Naive thymus-derived CD4-positive, alpha-beta T cell (primary cell): ENCODE measurements around the gene DMD. TPM values are rescaled to one million over a fixed set of nuclear protein-coding genes. Genes with fewer than 3 reads are reported as not detected.

Experiments used
- ATAC-seq: fragments of 150-1000 bp; cut with Tn5 transposase; 2 replicates; pipeline ENCODE4 v1.10.0; 2021; ENCODE audit warnings: mild to moderate bottlenecking, moderate library complexity
- CTCF ChIA-PET: fragments of 350-600 bp; sonication (Branson Sonifier 250); formaldehyde crosslinking; loops from one replicate; lab custom pipeline; 2021; ENCODE audit warnings: antibody characterized with exemption; lab: Charles Lee
- POLR2A ChIA-PET: fragments of 350-600 bp; sonication (Branson Sonifier 250); formaldehyde crosslinking; loops from one replicate; lab custom pipeline; 2021; ENCODE audit warnings: antibody characterized with exemption, inconsistent platforms; lab: Charles Lee
- DNase-seq, 9 donors: peaks; one replicate each; pipeline versions ENCODE4 v3.0.0 to v3.0.0-alpha.2; 2020 to 2022; ENCODE audit warnings: mixed read lengths in 1 of 9
- H3K27ac ChIP-seq: one replicate; pipeline ENCODE4 v1.7.0; 2013; ENCODE audit warnings: mild to moderate bottlenecking, low read depth, low read length, moderate library complexity
- H3K27me3 ChIP-seq, 2 donors: one replicate each; pipeline ENCODE4 v1.7.0; 2013; ENCODE audit warnings: low read length in 2 of 2, mild to moderate bottlenecking in 2 of 2, moderate library complexity in 2 of 2; ENCODE audit not compliant: control insufficient read depth in 2 of 2, insufficient read depth in 2 of 2
- H3K36me3 ChIP-seq, 3 experiments: 1 replicate in 2 of 3; 2 replicates in 1 of 3; pipeline ENCODE4 v1.7.0; 2013; ENCODE audit warnings: low read length in 3 of 3, mild to moderate bottlenecking in 3 of 3, moderate library complexity in 1 of 3; ENCODE audit not compliant: insufficient read depth in 3 of 3, control insufficient read depth in 2 of 3
- H3K4me1 ChIP-seq, 2 donors: one replicate each; pipeline ENCODE4 v1.7.0; 2013; ENCODE audit warnings: low read length in 2 of 2, mild to moderate bottlenecking in 2 of 2, moderate library complexity in 1 of 2; ENCODE audit not compliant: control insufficient read depth in 2 of 2, insufficient read depth in 2 of 2
- H3K4me3 ChIP-seq: 2 replicates; pipeline ENCODE4 v1.7.0; 2013; ENCODE audit warnings: mild to moderate bottlenecking, low read length
- H3K9me3 ChIP-seq, 3 experiments: 1 replicate in 2 of 3; 2 replicates in 1 of 3; pipeline ENCODE4 v1.7.0; 2013; ENCODE audit warnings: low read length in 3 of 3; ENCODE audit not compliant: control insufficient read depth in 2 of 3
- H3K27ac Mint-ChIP-seq, 9 donors: one replicate each; pipeline ENCODE4 v1.8.0; 2020 to 2022; ENCODE audit warnings: mixed read lengths in 9 of 9, mild to moderate bottlenecking in 8 of 9, moderate library complexity in 5 of 9, inconsistent platforms in 2 of 9
- H3K27me3 Mint-ChIP-seq, 5 donors: one replicate each; pipeline ENCODE4 v1.8.0; 2021 to 2022; ENCODE audit warnings: mixed read lengths in 5 of 5, mild to moderate bottlenecking in 1 of 5
- H3K36me3 Mint-ChIP-seq, 5 donors: one replicate each; pipeline ENCODE4 v1.8.0; 2020 to 2022; ENCODE audit warnings: mixed read lengths in 5 of 5, mild to moderate bottlenecking in 3 of 5, inconsistent platforms in 1 of 5
- H3K4me1 Mint-ChIP-seq, 7 donors: one replicate each; pipeline ENCODE4 v1.8.0; 2020 to 2022; ENCODE audit warnings: mixed read lengths in 7 of 7, mild to moderate bottlenecking in 3 of 7, inconsistent platforms in 1 of 7
- H3K4me3 Mint-ChIP-seq, 10 donors: one replicate each; pipeline ENCODE4 v1.8.0; 2020 to 2022; ENCODE audit warnings: mild to moderate bottlenecking in 10 of 10, mixed read lengths in 10 of 10, moderate library complexity in 6 of 10, inconsistent platforms in 2 of 10
- H3K9me3 Mint-ChIP-seq, 11 donors: one replicate each; pipeline ENCODE4 v1.8.0; 2020 to 2022; ENCODE audit warnings: mixed read lengths in 11 of 11, mild to moderate bottlenecking in 4 of 11, inconsistent platforms in 1 of 11, moderate library complexity in 1 of 11
- intact Hi-C, 2 donors: fragments of 100-400 bp; cut with micrococcal nuclease; formaldehyde crosslinking; loops; one replicate each; pipeline ENCODE4 v1.15.1; 2023
- polyA plus RNA-seq, 2 donors: library from polyadenylated mRNA; unstranded; fragments of 300-500 nt; fragmentation: Illumina TruSeq; gene quantifications; one replicate each; pipeline ENCODE4 v1.2.3, GENCODE V29; 2021
- total RNA-seq, 6 experiments: library from RNA in 5 of 6; stranded (reverse) in 5 of 6; gene quantifications; 1 replicate in 5 of 6; 2 replicates in 1 of 6; pipeline ENCODE4 v1.2.3 and lab custom pipeline; 2021 to 2026

Gene DMD
- total and polyA plus RNA-seq, 7 experiments from 2014 or later, result 0.02 to 4.9 (median 0.28) TPM; not detected in 3

DNA sequence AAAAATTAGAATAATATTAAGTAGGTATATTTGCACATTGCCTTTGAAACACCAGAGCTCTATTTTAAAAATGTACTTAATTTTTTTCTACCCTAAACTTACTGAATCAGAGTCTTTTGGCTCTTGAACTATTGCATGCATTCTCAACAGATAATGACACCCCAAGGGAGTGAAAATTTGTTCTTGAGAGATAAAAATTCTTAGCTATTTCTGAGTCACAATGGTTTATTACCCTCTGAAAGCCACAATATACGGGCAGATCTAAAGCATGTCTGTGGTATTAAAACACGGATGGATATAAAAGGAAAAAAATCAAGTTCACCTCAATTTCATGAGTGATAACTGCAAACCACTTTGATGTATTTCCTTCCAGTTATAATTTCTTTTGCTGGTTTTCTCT is 1503.2 kb downstream of the DMD start:
- no peak for ATAC-seq
- POLR2A ChIA-PET, result no interaction called here
- Mint-ChIP-seq H3K27me3 (no peaks in the 10 kb centered on the region), H3K4me3 (no peak overlapping the region), H3K4me1 (no peaks in the 10 kb centered on the region), H3K36me3 (no peaks in the 10 kb centered on the region), H3K27ac (no peak overlapping the region), H3K9me3 (peaks cover 0 to 5% (median 0%) of the 10 kb centered on the region in 11 donors)
- intact Hi-C loops, result no loop called here
- Histone ChIP-seq H3K4me1 (no peaks in the 10 kb centered on the region), H3K9me3 (no peaks in the 10 kb centered on the region), H3K27me3 (no peaks in the 10 kb centered on the region), H3K36me3 (no peaks in the 10 kb centered on the region), H3K27ac (no peak overlapping the region), H3K4me3 (no peak overlapping the region)
- no peak for DNase-seq
- CTCF ChIA-PET, result no interaction called here

DNA sequence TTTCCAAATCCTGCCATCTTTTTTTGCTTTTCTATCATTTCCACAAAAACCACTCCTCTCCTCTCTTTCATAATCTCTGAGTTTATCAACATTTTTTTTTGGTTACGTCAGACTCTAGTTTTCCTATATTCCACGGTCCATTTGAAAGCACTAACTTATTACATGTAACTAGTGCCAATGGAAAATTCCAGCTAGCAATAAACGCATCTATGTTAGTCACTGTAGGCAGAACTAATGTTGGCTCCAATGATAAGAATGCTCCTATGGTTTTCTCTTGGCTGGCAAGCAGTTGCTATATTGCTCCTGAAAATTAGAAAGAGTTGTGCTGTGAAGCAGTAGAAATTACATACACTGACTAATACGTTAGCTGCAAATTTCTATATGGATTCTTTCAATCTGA is 1504.9 kb downstream of the DMD start:
- no peak overlapping the region for H3K4me3 ChIP-seq
- DNase-seq (no peak), ATAC-seq (no peak)
- intact Hi-C loops, result no loop called here
- Mint-ChIP-seq H3K9me3 (peaks cover 0 to 6% (median under 1%) of the 10 kb centered on the region in 11 donors), H3K4me3 (no peak overlapping the region), H3K27me3 (no peaks in the 10 kb centered on the region), H3K4me1 (no peaks in the 10 kb centered on the region), H3K36me3 (no peaks in the 10 kb centered on the region), H3K27ac (no peak overlapping the region)
- no peaks in the 10 kb centered on the region for H3K27me3 ChIP-seq
- ChIA-PET CTCF (no interaction called here), POLR2A (no interaction called here)
- no peaks in the 10 kb centered on the region for H3K9me3 ChIP-seq
- H3K36me3 ChIP-seq, result no peaks in the 10 kb centered on the region
- no peak overlapping the region for H3K27ac ChIP-seq
- no peaks in the 10 kb centered on the region for H3K4me1 ChIP-seq

DNA sequence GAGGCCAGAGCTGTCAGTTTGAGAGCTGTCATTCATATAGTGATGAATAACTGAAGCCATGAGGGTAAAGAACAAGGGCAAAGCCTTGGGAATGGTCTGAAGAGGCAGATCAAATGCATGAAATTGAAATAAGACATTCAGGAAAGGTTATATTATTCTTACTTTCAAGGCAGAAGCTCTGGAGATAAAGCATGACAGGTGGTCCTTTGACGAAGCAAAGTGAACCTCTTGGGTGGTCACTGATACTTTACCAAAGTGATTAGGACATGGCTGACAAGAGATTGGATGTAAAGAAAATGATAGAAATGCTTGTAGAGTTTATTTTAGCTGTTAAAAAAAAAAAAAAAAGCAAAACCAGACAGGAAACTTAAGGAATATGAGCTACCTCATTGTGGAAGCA is 1505.5 kb downstream of the DMD start:
- Mint-ChIP-seq H3K27ac (no peak overlapping the region), H3K4me1 (no peaks in the 10 kb centered on the region), H3K9me3 (peaks cover 0 to 7% (median 2%) of the 10 kb centered on the region in 11 donors), H3K36me3 (no peaks in the 10 kb centered on the region), H3K4me3 (no peak overlapping the region), H3K27me3 (no peaks in the 10 kb centered on the region)
- CTCF ChIA-PET, result no interaction called here
- no peaks in the 10 kb centered on the region for H3K4me1 ChIP-seq
- POLR2A ChIA-PET, result no interaction called here
- no peaks in the 10 kb centered on the region for H3K9me3 ChIP-seq
- H3K4me3 ChIP-seq, result no peak overlapping the region
- ATAC-seq, result no peak
- no peak overlapping the region for H3K27ac ChIP-seq
- no peaks in the 10 kb centered on the region for H3K36me3 ChIP-seq
- no peak for DNase-seq
- H3K27me3 ChIP-seq, result no peaks in the 10 kb centered on the region
- intact Hi-C loops, result no loop called here

DNA sequence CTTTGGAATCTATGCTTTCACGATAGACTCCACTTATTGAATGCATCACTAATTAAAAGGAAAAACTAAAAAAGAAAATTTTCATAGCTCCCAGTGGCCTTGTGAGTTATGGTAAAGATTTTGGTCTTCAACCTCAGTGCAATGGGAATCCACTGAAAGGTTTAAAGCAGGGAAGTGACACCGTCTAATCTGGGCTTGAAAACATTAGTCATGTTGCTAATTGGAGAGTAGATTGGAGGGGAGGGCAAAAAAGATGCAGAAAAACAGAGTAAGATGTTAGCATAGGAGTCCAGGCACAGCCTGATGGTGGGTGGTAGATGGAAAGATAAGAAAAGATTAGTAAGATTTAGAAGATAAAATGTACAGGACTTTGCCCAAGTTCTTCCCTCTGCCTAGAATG is 1506.4 kb downstream of the DMD start:
- Mint-ChIP-seq H3K4me3 (no peak overlapping the region), H3K27me3 (no peaks in the 10 kb centered on the region), H3K4me1 (no peaks in the 10 kb centered on the region), H3K36me3 (no peaks in the 10 kb centered on the region), H3K27ac (no peak overlapping the region), H3K9me3 (peaks cover 0 to 7% (median 2%) of the 10 kb centered on the region in 11 donors)
- ATAC-seq, result no peak
- H3K36me3 ChIP-seq, result no peaks in the 10 kb centered on the region
- intact Hi-C loops, result no loop called here
- H3K4me1 ChIP-seq, result no peaks in the 10 kb centered on the region
- ChIA-PET CTCF (no interaction called here), POLR2A (no interaction called here)
- no peaks in the 10 kb centered on the region for H3K9me3 ChIP-seq
- H3K27me3 ChIP-seq, result no peaks in the 10 kb centered on the region
- no peak overlapping the region for H3K4me3 ChIP-seq
- DNase-seq, result no peak
- no peak overlapping the region for H3K27ac ChIP-seq

DNA sequence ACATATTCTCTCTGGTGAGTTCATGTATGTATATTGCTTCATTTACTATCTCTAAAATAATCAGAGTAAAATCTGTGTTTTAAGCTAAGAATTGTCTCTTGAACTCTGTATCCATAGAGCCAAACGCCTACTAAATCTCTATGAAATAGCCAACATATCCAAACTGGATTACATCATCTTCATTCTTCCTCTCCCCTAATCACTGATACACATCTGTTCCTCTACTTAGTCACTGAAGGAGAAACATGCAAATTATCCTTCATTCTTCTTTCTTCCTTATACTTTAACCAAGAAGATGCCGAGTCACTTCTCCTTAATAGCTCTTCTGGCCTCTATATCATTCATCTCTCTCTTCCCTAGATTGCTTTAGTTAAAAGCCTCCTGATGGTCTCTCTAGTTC is 1509.1 kb downstream of the DMD start:
- Histone ChIP-seq H3K9me3 (no peaks in the 10 kb centered on the region), H3K27ac (no peak overlapping the region), H3K36me3 (no peaks in the 10 kb centered on the region), H3K4me1 (no peaks in the 10 kb centered on the region), H3K4me3 (no peak overlapping the region), H3K27me3 (no peaks in the 10 kb centered on the region)
- Mint-ChIP-seq H3K4me1 (no peaks in the 10 kb centered on the region), H3K36me3 (no peaks in the 10 kb centered on the region), H3K9me3 (peaks cover 0 to 7% (median 2%) of the 10 kb centered on the region in 11 donors), H3K4me3 (no peak overlapping the region), H3K27me3 (no peaks in the 10 kb centered on the region), H3K27ac (no peak overlapping the region)
- no peak for ATAC-seq
- ChIA-PET CTCF (no interaction called here), POLR2A (no interaction called here)
- intact Hi-C loops, result no loop called here
- DNase-seq, result no peak

DNA sequence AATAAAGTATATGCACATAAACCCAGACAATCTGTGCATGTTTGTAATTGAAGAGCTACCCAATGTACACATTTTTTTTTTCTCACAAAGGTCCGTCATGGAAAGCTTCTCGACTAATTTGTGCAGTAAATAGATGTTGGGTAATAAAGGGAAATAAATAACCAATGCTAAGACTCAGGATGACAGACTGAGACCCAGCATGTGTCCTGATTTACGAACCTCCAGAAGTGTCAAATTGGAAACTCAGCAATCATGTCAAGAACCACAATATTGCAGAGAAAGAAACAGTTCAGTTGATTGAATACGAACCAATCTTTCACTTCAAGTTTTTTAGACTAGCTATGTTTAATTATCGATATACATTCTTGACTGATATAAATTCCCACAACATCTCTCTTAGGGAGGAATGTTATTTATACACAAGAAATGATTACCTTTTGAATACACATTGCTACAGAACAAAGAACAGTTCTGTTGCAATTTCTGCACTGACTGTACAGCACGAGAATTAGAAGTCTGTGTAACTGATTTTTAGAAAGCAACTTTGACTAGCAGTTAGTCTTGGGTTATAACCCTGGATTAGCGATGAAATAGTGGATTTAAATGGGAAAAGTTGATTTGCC is 1513.9 kb downstream of the DMD start:
- Mint-ChIP-seq H3K27me3 (no peaks in the 10 kb centered on the region), H3K36me3 (no peaks in the 10 kb centered on the region), H3K4me1 (no peaks in the 10 kb centered on the region), H3K4me3 (no peak overlapping the region), H3K9me3 (peaks cover 0 to 8% (median 0%) of the 10 kb centered on the region in 11 donors), H3K27ac (no peak overlapping the region)
- CTCF ChIA-PET, result no interaction called here
- Histone ChIP-seq H3K36me3 (no peaks in the 10 kb centered on the region), H3K4me3 (no peak overlapping the region), H3K27ac (no peak overlapping the region), H3K4me1 (no peaks in the 10 kb centered on the region), H3K27me3 (no peaks in the 10 kb centered on the region), H3K9me3 (no peaks in the 10 kb centered on the region)
- no peak for ATAC-seq
- POLR2A ChIA-PET, result no interaction called here
- no peak for DNase-seq
- intact Hi-C loops, result no loop called here

DNA sequence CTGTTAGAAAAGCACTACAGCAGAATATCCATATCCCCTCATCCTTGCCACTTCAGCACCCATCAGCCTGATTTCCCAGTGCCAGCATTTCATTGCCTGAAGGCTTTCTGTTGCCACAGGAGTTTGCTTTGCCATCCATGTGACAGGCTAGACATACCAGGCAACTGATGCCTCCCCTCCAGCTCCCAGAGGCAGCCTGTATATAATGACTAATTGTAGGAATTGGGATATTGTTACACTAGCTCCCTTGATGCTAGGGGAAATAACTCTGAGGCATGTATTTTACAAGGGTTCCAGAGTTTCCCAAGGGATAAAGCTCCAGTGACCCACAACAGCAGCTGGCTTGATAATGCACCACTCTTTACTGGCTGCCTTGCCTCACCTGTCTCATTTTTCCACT is 1531.5 kb downstream of the DMD start:
- H3K27me3 ChIP-seq, result no peaks in the 10 kb centered on the region
- H3K4me3 ChIP-seq, result no peak overlapping the region
- H3K27ac ChIP-seq, result no peak overlapping the region
- peaks cover 0 to 5% (median 0%) of the 10 kb centered on the region in 5 donors for H3K27me3 Mint-ChIP-seq
- H3K4me1 Mint-ChIP-seq, result no peaks in the 10 kb centered on the region
- no peaks in the 10 kb centered on the region for H3K36me3 Mint-ChIP-seq
- no peaks in the 10 kb centered on the region for H3K4me1 ChIP-seq
- H3K27ac Mint-ChIP-seq, result no peak overlapping the region
- H3K36me3 ChIP-seq, result no peaks in the 10 kb centered on the region
- no peak overlapping the region for H3K4me3 Mint-ChIP-seq
- no peak for ATAC-seq
- ChIA-PET POLR2A (no interaction called here), CTCF (no interaction called here)
- intact Hi-C loops, result no loop called here
- H3K9me3 ChIP-seq, result no peaks in the 10 kb centered on the region
- H3K9me3 Mint-ChIP-seq, result peaks cover 0 to 1% (median 0%) of the 10 kb centered on the region in 11 donors
- no peak for DNase-seq
